ENCODE data around the gene PRICKLE4. TPM values are rescaled to one million over a fixed set of nuclear protein-coding genes. Genes with fewer than 3 reads are reported as not detected.

The PRICKLE4 gene
- total RNA-seq, 2 experiments from 2014 or later = 0.71 TPM; not detected in 1

Other genes starting within 250 kb of the PRICKLE4 start
- gene FOXP4, start 234.4 kb upstream of the PRICKLE4 start, total RNA-seq = 10 to 100 TPM; 19.5 to 21.6 TPM
- gene MDFI, start 142.3 kb upstream of the PRICKLE4 start, total RNA-seq = not detected
- gene TFEB, start 45.2 kb upstream of the PRICKLE4 start, total RNA-seq = 10 to 100 TPM; 11.7 to 13.4 TPM
- gene PGC, start 33.4 kb upstream of the PRICKLE4 start, total RNA-seq = not detected
- gene FRS3, start 882 bp upstream of the PRICKLE4 start, total RNA-seq = 1 to 10 TPM; 4.8 to 5.5 TPM
- gene TOMM6, start 6.9 kb downstream of the PRICKLE4 start, total RNA-seq = 100 to 1,000 TPM; 264 to 280 TPM
- 1 to 10 TPM; 6.1 to 6.3 TPM for gene USP49, start 114.6 kb downstream of the PRICKLE4 start, total RNA-seq
- 10 to 100 TPM; 18.2 to 18.3 TPM for gene MED20, start 140.4 kb downstream of the PRICKLE4 start, total RNA-seq
- gene BYSL, start 140.7 kb downstream of the PRICKLE4 start, total RNA-seq = 10 to 100 TPM; 46.6 to 51.0 TPM
- 100 to 1,000 TPM; 570 to 573 TPM for gene CCND3, start 161.0 kb downstream of the PRICKLE4 start, total RNA-seq

All from activated CD4-positive, alpha-beta memory T cell treated with anti-CD3 and anti-CD28 coated beads for 36 hours (primary cell).